ENCODE measurements around the gene HTRA1.

HTRA1 gene

GRCh38 chr10:122473116-122473515 is 11.8 kb downstream of the HTRA1 start:
- no peaks in the 10 kb centered on the region for H3K4me1 Mint-ChIP-seq (ENCODE audit: low read depth)
- DNase-seq (ENCODE audit: low spot score): no peak

GRCh38 chr10:122474131-122474818 is 12.9 kb downstream of the HTRA1 start:
- no peak for DNase-seq (ENCODE audit: low spot score)
- H3K27ac Mint-ChIP-seq: no peak overlapping the region
- H3K27me3 Mint-ChIP-seq (ENCODE audit: low read depth): peaks cover 23% of the 10 kb centered on the region
- no peaks in the 10 kb centered on the region for H3K4me1 Mint-ChIP-seq (ENCODE audit: low read depth)
- no peak overlapping the region for H3K4me3 Mint-ChIP-seq
- H3K9me3 Mint-ChIP-seq: no peaks in the 10 kb centered on the region
- H3K36me3 Mint-ChIP-seq (ENCODE audit: low read depth): no peaks in the 10 kb centered on the region

More at GRCh38 chr10:122473116-122473515, 11.8 kb downstream of the HTRA1 start:
- no peak overlapping the region for H3K27ac Mint-ChIP-seq
- peaks cover 23% of the 10 kb centered on the region for H3K27me3 Mint-ChIP-seq (ENCODE audit: low read depth)
- no peaks in the 10 kb centered on the region for H3K9me3 Mint-ChIP-seq
- no peaks in the 10 kb centered on the region for H3K36me3 Mint-ChIP-seq (ENCODE audit: low read depth)
- no peak overlapping the region for H3K4me3 Mint-ChIP-seq

DNA sequence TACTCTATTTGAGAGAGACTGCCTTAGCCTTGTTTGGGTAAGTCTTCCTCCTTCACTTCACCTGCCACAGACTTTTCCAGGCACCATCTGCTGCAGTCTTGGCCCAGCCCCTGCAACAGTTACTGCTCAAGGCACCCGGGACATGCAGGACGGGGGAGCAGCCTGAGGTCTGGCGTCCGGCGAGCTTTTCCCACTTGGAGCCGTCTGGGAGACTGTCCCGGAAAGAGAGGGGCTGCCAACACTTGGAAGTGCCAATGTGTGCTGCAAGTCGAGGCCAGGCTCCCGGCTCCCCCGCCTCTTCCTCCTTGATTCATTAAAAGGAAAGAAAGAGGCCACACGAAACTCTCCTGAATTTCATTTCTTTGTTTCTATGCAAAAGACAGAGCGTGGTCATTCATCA is 13.7 kb downstream of the HTRA1 start:
- Mint-ChIP-seq H3K4me3 (no peak overlapping the region), H3K27ac (no peak overlapping the region), H3K36me3 (ENCODE audit: low read depth) (no peaks in the 10 kb centered on the region), H3K9me3 (no peaks in the 10 kb centered on the region), H3K27me3 (ENCODE audit: low read depth) (peaks cover 18% of the 10 kb centered on the region), H3K4me1 (ENCODE audit: low read depth) (no peaks in the 10 kb centered on the region)
- DNase-seq (ENCODE audit: low spot score): no peak

- no peak for DNase-seq (ENCODE audit: low spot score)
- Mint-ChIP-seq H3K27ac (no peak overlapping the region), H3K4me1 (ENCODE audit: low read depth) (no peaks in the 10 kb centered on the region), H3K4me3 (no peak overlapping the region), H3K36me3 (ENCODE audit: low read depth) (no peaks in the 10 kb centered on the region), H3K27me3 (ENCODE audit: low read depth) (peaks cover 17% of the 10 kb centered on the region), H3K9me3 (no peaks in the 10 kb centered on the region)
These were observed 14.4 kb downstream of the HTRA1 start for GRCh38 chr10:122475591-122476332.

DNA sequence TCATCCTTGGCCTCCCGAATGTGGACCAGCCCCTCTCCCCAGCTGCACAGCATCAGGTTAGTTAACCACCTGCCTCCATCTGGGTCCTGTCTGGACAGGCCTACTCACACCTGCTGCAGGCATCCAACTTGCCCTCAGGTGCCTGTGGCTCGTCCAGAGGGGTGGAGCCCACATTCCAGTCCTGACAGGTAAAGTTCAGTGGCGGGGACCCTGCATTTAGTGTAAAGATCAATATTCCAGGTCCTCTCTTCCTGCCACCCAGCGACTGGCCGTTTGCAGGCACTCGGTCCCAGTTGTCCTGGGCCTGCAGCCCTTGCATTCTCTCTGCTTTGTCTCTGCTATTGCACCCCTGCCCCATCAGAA is 15.0 kb downstream of the HTRA1 start:
- no peaks in the 10 kb centered on the region for H3K9me3 Mint-ChIP-seq
- H3K36me3 Mint-ChIP-seq (ENCODE audit: low read depth): no peaks in the 10 kb centered on the region
- H3K4me1 Mint-ChIP-seq (ENCODE audit: low read depth): no peaks in the 10 kb centered on the region
- H3K27ac Mint-ChIP-seq: no peak overlapping the region
- DNase-seq (ENCODE audit: low spot score): no peak
- no peak overlapping the region for H3K4me3 Mint-ChIP-seq
- peaks cover 15% of the 10 kb centered on the region for H3K27me3 Mint-ChIP-seq (ENCODE audit: low read depth)

DNA sequence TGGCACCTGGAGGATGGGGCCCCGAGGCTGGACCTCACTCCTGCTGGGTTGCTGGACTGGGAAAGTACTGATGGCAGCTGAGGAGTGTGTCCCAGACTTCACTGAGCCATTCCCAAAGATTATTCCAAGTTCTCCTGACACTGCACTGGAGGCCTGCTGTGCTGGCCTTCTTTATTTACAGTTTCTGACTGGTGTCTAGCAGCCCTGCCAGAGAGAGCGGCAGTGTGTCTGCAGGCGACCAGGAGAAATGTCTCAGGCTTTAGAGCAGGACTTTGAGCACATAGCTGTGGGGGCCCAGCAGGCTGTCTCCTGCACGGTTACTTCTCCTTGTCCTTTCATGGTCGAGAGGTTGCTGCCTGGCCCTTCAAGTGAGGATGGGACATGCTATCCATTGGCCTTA is 16.1 kb downstream of the HTRA1 start:
- Mint-ChIP-seq H3K9me3 (no peaks in the 10 kb centered on the region), H3K27ac (no peak overlapping the region), H3K36me3 (ENCODE audit: low read depth) (no peaks in the 10 kb centered on the region), H3K4me1 (ENCODE audit: low read depth) (no peaks in the 10 kb centered on the region), H3K4me3 (no peak overlapping the region), H3K27me3 (ENCODE audit: low read depth) (peaks cover 18% of the 10 kb centered on the region)
- no peak for DNase-seq (ENCODE audit: low spot score)

DNA sequence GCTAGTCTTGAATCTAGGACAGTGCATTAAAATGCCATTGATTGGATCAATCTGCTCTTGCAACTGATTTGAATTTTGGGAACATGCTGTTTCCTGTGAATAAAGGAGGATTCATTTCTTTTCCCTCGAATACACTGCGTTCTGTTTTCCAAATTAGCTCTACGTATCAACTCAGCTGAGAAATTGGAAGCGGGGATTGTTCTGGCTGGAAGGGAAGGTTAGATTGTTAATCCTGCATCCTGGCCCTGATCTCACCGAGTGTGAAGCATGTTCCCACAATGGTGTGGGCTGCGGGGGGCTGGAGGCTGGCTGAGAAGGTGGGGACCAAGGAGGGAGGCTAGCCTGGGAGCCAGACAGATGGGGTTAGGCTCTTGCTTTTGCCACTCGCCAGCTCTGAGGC is 17.6 kb downstream of the HTRA1 start:
- no peak for DNase-seq (ENCODE audit: low spot score)
- Mint-ChIP-seq H3K4me1 (ENCODE audit: low read depth) (no peaks in the 10 kb centered on the region), H3K9me3 (no peaks in the 10 kb centered on the region), H3K36me3 (ENCODE audit: low read depth) (no peaks in the 10 kb centered on the region), H3K4me3 (no peak overlapping the region), H3K27ac (no peak overlapping the region), H3K27me3 (ENCODE audit: low read depth) (peaks cover 21% of the 10 kb centered on the region)

- H3K27ac Mint-ChIP-seq: no peak overlapping the region
- DNase-seq (ENCODE audit: low spot score): no peak
- H3K4me3 Mint-ChIP-seq: no peak overlapping the region
- H3K36me3 Mint-ChIP-seq (ENCODE audit: low read depth): no peaks in the 10 kb centered on the region
- H3K27me3 Mint-ChIP-seq (ENCODE audit: low read depth): peaks cover 11% of the 10 kb centered on the region
- H3K4me1 Mint-ChIP-seq (ENCODE audit: low read depth): no peaks in the 10 kb centered on the region
- H3K9me3 Mint-ChIP-seq: no peaks in the 10 kb centered on the region
These were observed 18.9 kb downstream of the HTRA1 start for GRCh38 chr10:122480146-122480833.

- peaks cover 9% of the 10 kb centered on the region for H3K27me3 Mint-ChIP-seq (ENCODE audit: low read depth)
- no peak overlapping the region for H3K27ac Mint-ChIP-seq
- H3K4me3 Mint-ChIP-seq: no peak overlapping the region
- no peaks in the 10 kb centered on the region for H3K36me3 Mint-ChIP-seq (ENCODE audit: low read depth)
- DNase-seq (ENCODE audit: low spot score): no peak
- no peaks in the 10 kb centered on the region for H3K9me3 Mint-ChIP-seq
- no peaks in the 10 kb centered on the region for H3K4me1 Mint-ChIP-seq (ENCODE audit: low read depth)
These were observed 20.1 kb downstream of the HTRA1 start for GRCh38 chr10:122481296-122482056.

DNA sequence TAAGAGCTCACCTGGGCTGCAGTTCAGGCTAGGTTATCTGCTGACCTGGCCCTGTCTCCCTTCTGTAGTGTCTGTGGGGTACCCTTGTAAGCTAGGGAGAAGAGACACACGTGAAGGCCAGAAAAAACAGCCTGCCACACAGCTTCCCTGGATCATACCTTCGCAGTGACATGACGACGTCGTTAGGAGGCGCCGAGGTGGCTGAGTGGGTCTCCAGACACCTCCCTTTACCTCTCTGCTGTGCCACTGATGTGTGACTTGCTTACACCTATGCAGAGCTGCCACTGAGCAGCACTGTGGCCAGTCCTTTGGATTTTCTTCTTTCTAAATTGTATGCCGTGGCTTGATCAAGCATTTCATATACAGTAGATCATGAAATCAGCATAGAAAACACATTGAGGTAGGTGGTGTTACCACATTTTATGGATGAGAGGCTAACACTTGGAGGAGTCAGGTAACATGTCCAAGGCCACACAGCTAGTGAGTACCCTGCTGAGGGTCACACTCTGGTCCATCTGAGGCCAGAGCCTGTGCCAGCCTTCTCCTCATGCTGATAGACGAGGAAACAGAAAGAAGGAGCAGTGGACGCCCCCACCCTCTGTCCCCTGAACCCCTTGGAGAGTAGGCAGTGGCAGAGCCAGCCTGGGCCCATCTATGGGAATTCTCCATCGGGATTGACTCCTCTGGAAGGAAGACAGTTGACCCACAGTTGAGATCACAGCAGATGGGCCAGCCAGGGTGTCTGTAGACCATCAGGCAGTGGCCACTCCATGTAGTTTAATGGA is 23.1 kb downstream of the HTRA1 start:
- Mint-ChIP-seq H3K27me3 (ENCODE audit: low read depth) (peaks cover 14% of the 10 kb centered on the region), H3K4me1 (ENCODE audit: low read depth) (no peaks in the 10 kb centered on the region), H3K4me3 (no peak overlapping the region), H3K27ac (no peak overlapping the region), H3K9me3 (no peaks in the 10 kb centered on the region), H3K36me3 (ENCODE audit: low read depth) (no peaks in the 10 kb centered on the region)
- no peak for DNase-seq (ENCODE audit: low spot score)

DNA sequence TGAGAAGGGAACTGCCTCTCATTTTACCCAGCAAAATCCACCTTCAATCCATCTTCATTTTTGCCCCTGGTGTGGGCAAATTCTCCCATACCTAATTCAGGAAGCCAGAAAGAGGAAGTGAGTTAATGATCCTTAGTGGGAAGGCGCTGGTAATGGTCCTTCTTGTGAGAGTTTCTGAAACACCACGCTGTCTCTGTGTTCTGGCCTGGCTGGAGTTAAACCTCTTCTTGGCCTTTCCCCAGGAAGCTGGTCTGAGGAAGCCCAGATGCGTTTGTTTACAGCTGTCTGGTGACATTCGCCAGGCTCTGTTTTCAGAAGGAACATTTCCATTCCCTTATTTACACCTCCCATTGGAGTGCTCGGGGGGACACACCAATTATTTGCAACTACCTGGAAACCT is 24.3 kb downstream of the HTRA1 start:
- Mint-ChIP-seq H3K9me3 (no peaks in the 10 kb centered on the region), H3K27me3 (ENCODE audit: low read depth) (peaks cover 14% of the 10 kb centered on the region), H3K4me3 (no peak overlapping the region), H3K36me3 (ENCODE audit: low read depth) (no peaks in the 10 kb centered on the region), H3K4me1 (ENCODE audit: low read depth) (no peaks in the 10 kb centered on the region), H3K27ac (no peak overlapping the region)
- no peak for DNase-seq (ENCODE audit: low spot score)

DNA sequence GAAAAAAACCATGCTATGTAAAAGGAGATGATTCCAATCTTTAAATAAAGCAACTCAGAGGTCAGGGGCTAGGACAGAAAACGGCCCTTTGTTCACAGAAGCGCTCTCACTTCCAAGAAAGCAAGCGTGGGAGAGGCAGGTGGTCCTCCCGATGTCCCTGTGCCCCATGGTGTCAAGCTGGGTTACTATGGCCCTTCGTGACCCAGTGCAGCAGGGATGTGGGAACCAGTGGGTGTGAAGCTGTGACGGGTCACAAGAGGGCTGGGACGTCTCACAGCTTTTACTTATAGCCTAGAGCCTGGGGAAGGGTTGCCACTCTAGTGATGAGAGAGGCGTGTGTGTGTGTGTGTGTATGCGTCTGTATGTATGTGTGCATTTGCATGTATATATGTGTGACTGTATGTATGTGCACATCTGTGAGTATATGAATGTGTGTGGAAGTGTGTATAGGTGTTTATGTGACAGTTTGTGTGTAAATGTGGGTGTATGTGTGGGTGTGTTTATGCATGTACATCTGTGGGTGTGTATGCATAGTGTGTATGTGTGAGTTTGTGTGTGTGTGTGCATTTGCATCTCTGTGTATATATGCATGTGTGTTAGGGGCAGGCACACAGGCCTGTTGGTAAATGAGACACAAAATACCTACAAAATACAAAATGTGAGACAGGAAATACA is 25.2 kb downstream of the HTRA1 start:
- H3K4me3 Mint-ChIP-seq: no peak overlapping the region
- peaks cover 8% of the 10 kb centered on the region for H3K4me1 Mint-ChIP-seq (ENCODE audit: low read depth)
- peaks cover 14% of the 10 kb centered on the region for H3K27me3 Mint-ChIP-seq (ENCODE audit: low read depth)
- H3K9me3 Mint-ChIP-seq: no peaks in the 10 kb centered on the region
- H3K36me3 Mint-ChIP-seq (ENCODE audit: low read depth): no peaks in the 10 kb centered on the region
- no peak for DNase-seq (ENCODE audit: low spot score)
- H3K27ac Mint-ChIP-seq: no peak overlapping the region

All from T-helper 2 cell treated with Interferon-gamma antibody and Interleukin-4, amounts not matched to agents 5 μg/mL and 100 μg/mL, for 36 hours (primary cell).